Stimulated activated CD4-positive, alpha-beta T cell treated with anti-CD3 and anti-CD28 coated beads, Interleukin-1b, Interleukin-23, amount 100 ng/mL, for 4 hours (primary cell): ENCODE data around the gene PAX2.

Experiments
- DNase-seq, 2 donors: peaks; one replicate each; pipeline ENCODE4 v3.0.0-alpha.2; 2020; ENCODE audit warnings: low read depth in 2 of 2

The PAX2 gene

DNA sequence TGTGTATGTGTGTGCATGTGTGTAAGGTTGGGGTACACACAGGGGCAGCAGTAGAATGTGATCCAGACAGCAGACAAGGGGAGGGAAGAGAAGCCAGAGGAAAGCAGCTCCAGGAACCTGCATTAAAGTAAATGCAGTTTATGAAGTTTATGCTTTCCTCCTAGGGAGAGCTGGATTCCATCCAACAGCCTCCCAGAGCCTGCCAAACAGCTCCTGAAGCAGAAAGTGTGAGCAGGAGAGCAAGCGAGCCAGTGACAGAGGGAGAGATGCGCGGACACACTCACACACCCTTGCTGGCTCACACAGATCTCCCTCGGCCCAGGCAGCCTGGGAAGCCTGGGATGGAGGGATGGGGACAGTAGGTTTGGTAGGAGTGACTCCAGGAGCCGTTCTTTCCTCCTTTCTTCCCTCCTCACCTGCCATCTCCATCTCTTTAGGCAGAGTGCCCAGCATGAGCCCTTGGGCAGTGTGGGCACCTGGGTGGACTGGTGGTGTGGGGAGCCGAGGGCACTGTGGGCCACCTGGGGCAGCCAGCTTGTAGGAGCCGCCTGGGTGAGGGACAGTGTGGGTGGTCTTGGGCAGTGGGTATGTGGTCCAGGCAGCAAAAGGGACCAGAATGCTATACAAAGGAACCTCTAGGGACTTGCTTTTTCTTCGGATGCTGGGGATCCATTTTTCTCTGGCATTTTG, 46.1 kb downstream of the PAX2 start:
- DNase-seq = no peak

DNA sequence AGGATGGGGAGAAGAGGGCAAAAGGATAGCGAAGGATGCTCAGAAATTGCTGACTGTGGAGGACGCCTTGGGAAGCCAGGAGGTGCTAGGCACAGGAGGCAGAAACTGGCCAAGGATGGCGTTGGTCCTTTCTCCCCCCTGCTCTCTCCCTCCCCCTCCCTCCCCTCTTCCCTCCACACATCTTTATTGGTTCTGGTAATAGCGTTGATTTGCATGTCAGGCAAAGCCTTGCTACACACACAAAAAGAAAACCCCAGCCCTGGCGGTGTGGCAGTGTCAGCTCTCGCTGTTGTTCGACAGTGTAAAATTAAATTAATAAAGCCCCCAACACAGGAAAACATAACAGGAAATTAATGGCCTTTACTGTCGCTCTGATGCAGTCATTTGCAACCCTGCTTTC, 47.2 kb downstream of the PAX2 start:
- no peak for DNase-seq

DNA sequence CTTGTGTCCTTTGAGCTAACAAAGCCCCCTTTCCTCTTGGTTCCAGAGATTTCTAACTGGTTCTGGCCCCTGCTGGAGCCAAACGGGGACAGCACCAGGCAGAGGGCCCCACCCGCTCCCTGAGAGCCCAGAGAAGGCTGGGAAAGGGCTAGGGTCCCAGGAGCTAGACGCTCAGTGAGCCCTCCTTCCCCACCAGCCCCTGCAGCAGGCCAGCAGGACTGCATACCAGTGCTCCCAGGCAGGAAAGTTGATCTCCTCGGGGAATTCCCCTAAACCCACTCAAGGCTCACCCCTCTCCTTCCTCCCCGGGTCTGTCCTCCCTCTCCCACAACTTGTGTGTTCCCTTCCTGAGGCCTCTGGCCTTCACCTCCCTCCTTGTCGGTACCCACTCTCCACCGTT, 47.7 kb downstream of the PAX2 start:
- DNase-seq = no peak

DNA sequence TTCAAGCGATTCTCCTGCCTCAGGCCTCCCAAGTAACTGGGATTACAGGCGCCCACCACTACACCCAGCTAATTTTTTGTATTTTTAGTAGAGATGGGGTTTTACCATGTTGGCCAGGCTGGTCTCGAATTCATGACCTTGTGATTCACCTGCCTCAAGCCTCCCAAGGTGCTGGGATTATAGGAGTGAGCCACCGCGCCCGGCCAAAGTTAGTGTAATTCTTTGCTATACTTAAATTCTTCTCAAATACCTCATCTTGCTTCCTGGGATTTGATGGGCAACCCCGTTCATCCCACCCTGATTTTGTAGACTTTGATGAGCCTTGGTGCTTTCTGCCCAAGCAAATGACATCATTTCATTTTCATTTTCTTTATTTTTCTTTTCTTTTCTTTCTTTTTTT, 54.5 kb downstream of the PAX2 start:
- no peak for DNase-seq

DNA sequence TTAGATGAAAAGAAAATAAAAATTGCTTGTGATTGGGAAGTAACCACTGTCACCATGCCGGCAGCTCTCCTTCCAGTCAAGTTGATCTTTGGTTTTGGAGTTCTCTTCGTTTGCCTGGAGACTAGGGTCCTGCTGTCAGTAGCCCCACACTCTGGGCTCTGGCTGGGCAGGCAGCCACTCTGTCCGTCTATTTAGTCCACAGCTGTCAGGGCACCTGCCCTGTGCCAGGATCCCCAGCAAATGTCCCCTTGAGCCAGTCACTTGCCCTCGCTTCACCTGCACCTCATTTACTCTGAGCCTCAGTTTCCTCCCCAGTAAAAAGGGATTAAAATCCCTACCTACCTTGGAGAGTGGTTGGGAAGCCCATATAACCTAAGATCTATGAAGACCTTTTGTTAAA, 55.5 kb downstream of the PAX2 start:
- DNase-seq = no peak

DNA sequence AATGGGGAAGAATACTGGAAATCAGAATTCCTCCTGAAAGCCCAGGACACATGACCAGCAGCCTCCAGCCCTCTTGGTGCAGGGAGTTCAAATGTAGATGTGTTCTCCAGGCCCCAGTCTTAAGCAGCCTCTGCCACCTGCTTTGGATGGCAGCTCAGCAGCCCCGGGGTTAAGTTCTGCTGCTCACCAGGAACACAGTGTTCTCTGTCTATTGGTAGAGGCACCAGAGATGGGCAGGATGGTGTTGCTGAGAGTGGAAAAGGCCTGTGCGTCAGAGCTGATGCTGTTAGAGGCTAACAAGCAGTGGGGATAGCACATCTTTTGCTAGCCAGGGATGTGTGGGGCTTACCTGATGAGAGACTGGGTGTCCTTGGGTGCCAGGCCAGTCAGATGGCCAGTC, 56.8 kb downstream of the PAX2 start:
- DNase-seq = no peak

DNA sequence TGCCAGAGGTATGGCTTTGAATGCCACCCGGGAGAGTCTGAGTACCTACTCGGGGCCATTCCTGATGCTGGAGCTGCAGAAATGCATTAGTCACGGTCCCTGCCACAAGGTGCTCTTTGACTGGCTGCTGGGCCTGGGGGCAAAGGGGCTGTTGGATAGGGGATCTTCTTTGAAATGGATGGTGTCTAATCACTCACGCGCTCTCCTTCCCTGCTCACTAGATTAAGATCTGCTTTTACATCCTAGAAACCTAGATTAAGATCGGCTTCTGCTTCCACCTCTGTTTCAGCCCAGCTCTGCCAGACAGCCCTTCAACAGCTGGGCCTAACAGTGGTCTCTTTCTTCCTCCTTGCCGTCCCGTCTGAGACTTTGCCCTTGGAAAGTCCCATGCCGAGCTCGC, 57.2 kb downstream of the PAX2 start:
- DNase-seq = no peak

DNA sequence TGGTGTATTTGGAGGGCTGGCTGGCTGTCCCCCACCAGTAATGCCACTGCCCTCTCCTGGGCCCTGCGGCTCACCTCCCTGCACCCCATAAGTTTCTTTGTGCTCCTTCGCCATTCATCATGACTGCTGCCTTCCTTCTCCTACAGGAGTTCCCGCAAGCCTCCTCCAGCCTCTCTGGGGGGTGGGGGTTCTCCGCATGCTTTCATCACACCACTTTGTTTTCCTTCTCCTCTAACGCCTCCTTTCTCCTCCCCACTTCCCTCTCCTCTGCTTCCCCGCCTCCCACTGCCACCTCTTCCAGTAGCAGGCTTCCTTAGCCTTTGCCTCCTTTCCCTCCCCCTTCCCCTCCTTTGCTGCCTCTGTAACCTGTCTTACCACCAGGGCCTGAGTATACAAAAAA, 58.1 kb downstream of the PAX2 start:
- DNase-seq = no peak

DNA sequence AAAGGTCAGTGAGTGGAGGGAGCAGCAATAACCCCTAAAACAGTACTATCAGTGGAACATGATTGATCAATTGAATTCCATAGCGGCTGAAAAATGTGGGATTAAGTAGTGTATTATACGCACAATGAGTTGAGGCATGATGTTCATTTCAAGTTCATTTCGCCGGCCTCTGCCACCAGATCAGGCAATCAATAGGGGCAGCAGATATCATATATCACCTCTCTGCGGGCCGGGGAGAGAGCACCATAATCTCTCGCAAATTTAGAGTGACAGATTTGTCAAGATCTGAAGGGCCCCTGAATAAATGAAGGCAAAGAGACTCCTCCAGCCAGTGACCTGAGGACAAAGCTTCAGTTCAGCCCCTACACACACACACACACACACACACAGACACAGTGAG, 58.5 kb downstream of the PAX2 start:
- DNase-seq = no peak

DNA sequence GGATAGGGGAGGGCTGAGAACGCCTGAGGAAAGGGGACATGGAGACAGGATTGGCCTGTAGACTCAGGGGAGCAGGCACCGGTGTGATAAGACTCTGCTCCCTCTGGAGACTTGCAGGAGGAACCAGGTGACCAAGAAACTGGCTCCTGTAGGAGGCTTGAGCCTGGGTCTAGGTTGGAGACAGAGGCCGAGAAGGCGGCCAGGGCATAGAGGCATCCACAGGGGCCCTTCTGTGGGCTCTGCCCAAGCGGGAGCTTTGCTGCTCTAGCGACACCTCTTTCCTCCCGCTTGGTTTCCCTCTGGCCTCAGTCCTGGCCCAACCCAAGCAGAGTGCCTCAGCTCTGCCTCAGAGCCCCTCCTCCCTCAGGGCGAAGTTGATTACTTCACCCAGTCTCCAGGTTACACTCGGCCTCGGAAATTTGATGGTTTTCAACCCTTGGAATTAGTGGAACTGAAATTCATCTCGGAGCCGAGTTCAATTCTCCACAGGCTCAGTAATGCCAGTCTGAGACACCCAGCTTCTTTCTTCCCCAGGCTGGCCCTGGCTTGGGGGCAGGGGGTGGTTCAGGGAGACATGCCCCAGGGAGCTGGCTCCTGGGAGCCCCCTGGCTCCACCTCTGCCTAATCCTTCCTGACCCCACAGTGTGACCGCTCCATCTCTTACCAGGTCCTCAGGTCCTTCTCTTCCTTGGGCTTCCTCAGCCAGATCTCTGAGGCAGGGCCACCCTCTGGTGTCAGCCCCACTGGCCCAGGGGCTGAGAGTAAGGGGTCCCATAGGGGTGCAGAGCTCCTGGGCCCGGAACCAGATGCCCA, 60.4 kb downstream of the PAX2 start:
- DNase-seq = no peak

DNA sequence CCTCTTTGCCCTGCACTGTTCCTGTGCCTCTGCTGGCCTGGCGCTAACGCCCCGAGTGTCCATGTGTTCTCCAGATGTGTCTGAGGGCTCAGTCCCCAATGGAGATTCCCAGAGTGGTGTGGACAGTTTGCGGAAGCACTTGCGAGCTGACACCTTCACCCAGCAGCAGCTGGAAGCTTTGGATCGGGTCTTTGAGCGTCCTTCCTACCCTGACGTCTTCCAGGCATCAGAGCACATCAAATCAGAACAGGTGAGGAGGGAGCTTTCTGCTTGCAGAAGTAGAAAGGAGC, 60.9 kb downstream of the PAX2 start:
- DNase-seq = no peak

DNA sequence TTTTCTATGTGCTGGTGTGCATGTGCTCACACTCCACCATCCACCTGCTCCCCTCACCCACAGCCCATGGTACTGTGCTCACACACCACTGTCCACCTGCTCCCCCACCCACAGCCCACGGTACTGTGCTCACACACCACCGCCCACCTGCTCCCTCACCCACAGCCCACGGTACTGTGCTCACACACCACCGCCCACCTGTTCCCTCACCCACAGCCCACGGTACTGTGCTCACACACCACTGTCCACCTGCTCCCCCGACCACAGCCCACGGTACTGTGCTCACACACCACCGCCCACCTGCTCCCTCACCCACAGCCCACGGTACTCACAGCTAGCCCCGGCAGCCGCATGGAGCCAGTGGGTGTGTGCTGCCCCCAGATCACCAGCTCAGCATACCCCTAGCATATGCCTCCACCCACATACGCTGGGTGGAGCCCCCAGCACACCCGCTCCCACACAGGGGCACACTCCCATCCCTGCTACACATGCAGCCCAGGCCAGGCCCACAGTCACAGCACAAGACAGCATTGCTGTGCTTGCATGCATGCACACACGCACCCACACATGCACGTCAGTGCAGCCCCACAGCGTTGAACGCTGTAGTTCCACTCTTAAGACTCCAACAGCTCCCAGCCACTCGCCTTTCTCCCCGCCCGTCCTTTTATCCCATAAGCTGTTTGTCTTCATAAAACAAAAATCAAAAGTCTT, 62.0 kb downstream of the PAX2 start:
- DNase-seq = no peak

DNA sequence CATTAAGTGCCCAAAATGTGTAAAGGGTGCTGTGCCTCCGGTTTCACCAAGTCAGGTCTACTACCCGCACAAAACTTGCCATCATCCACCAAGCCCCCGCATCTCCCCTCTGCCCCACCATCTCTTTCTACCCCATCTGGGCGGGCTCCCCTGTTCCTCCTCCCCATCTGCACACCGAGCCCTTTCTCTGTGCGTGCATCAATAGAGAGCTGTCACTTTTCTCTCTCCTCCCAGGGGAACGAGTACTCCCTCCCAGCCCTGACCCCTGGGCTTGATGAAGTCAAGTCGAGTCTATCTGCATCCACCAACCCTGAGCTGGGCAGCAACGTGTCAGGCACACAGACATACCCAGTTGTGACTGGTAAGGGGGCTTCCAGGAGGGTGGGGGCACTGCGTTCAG, 63.5 kb downstream of the PAX2 start:
- DNase-seq = no peak

DNA sequence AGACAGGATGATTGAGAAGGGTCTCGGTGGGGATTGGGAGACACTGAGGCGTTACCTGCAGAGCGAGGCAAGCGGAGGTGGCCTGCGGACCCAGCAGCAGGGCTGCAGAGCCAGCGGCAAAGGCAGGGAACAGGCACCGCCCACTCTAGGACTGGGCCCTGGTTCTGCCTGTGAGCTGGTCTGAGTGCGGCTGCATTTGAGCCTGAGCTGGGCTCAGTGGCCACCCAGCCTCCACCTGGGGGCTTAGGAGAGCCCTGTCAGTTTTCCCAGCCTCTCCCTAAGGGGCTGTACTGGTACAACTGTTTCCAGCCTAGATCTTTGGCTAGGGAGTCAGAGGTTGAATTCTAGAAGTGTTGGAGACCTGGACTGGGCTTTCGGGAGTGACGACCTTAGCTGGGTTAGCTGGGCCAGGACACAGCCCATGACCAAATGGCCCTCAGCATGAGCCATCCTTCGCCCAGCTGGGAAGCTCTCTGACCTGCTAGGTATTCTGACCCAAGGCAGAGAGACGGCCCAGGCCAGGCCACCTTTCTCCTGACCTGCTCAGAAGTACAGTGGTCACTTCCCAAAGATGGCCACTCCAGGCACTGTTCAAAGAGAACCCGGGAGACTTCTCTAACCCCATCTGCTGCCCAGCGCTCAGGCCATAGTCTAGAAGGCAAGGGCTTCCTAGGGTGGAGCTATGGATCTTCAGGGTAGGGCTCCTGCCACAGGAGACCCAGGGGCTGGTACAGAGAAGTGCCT, 64.9 kb downstream of the PAX2 start:
- no peak for DNase-seq

DNA sequence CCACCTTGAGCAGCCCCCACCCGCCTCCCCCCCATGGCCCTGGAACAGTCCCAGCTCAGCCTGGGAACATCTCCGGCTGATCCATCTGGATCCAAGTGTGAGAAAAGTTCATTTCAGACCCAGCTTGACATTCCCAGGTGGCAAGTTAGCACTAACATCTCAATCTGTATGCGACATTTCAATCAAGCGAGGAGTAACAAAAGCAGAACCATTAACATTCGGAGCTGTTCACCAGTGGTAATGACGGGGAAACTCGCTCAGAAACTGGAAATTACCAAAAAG, 65.4 kb downstream of the PAX2 start:
- DNase-seq = no peak

DNA sequence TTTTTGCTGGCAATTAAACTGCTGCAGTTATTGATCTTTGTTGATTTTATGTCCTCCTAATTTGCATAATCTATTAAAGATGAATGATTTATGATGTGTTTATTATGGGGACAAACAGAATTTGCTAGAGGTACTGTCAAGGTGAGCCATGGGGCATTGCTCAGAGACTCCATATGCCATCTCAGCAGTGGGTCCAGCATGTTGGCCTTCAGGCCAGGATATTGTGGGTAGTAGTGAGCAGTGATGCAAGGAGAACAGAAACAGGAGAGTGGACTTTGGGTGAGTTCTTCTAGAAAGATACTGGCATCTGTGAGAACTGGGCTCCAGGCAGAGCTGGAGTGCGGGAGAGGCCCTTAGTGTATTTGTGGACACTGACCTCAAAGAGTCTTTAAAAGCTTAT, 65.9 kb downstream of the PAX2 start:
- no peak for DNase-seq

DNA sequence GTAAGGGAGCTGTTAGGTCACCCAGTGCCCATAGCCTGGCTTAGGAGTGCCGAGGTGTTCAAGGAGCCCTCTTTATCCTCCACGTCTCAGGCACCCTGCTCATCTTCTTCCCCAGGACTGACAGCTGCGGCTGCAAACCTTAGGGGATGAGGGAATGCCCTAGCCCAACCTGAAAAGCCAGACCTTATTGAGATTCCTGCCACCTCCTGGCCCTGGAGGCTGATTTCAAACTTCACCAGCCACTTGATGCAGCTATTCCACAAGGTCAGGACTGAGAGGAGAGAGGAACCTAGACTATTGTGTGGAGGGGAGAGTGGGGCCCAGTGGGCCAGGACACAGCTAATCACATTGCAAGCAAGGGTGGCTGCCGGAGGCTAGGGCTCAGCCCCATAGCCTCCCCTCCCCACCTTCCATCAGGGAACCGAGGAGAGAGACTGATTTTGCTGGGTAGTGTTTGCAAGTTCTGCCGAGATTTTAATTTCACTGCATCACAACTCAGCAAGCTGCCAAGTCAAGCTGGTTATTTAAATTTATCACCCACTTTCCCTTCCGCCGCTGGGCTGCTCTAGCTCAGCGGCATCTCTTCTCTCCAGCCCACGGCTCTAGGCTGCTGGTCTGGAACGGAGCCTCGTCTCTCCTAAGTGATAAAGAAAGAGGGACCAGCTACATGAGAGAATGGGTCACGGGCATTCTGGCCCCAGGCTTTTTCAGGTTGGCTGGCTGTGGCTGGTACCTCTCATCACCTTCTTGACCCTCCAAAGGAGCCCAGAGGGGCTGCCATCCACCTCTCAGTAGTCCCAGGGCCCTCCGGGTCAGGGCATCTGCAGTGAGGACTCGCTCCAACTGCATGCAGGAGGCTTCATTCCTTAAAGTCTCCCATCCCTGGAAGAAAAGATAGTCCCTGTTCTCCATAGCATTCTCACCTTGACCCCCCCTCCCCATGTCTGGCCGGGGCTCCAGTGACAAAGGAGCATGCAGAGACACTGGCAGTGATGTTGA, 66.7 kb downstream of the PAX2 start:
- DNase-seq = no peak

DNA sequence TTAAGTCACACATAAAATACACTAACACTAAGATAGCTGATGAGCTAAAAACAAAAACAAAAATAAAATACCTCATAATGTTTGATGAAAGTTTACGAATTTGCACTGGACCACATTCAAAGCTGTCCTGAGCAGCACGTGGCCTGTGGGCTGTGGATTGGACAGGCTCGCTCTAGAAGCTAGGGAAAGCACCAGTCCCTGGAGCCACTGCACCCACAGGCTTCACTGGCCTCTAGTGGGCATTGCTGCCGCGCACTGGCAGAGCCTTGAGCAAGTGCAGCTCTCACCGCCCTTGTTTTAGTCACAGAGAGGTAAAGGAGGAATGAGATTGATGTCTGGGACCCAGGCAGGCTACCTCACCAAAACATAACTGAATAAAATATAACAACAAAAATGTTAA, 67.6 kb downstream of the PAX2 start:
- no peak for DNase-seq

DNA sequence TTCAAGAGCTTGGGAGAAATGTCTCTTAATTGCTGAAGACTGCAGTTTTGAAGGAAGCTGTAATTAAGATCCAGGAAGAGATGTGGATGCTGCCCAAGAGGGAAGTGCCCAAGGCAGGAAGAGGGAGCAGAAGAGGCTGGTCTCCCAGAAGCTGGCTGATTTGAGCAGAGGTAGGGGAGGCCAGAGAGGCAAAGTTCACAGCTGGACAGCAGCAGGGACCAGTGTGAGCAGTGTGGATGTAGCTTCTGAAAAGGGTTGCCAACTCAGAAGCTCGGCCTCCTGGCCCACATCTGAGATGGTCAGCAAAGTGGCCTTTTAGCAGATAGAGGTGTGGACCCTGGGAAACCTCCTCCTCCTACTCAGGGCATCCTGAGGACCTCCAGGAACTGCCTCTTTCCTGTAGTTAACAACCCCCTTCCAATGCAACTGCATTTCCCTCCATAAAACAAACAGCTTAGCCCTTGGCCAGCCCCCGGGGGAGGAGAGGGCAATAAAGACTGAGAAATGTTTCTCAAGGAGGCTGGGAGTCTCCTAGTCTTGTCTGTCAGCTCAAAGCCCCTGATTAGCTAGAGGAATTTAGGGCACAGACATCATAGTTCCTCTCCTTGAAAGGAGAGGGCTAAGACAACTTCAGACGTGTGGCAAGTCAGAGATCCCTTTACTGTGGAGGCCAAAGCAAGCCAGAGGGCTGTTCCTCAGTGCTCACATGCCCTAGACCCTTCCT, 69.5 kb downstream of the PAX2 start:
- no peak for DNase-seq

DNA sequence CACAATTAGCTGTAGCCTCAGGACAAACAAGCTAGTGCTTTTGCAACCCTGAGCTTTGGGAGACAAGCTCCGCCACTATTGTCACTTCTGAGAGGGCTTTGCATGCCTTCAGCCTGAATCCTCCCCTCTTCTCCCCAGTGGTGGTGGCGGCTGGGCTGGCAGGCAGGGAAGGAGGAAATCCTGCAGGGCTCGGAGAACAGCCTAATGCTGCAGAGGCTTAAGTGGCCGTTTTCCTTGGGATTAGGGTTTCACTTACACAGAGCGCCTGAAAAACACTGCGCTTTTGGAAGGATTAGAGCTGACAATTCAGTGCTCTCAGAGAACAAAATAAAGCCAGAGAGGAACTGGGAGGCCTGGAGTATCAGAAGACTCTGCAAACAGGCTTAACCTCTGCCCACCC, 71.3 kb downstream of the PAX2 start:
- DNase-seq = no peak
